ENCODE results near the gene CACNA1C.
"Not testable (repeated sequence)": the region's sequence is repeated elsewhere in the genome, so short reads cannot be mapped to it uniquely, and the experiment has no call there.

The CACNA1C gene

DNA sequence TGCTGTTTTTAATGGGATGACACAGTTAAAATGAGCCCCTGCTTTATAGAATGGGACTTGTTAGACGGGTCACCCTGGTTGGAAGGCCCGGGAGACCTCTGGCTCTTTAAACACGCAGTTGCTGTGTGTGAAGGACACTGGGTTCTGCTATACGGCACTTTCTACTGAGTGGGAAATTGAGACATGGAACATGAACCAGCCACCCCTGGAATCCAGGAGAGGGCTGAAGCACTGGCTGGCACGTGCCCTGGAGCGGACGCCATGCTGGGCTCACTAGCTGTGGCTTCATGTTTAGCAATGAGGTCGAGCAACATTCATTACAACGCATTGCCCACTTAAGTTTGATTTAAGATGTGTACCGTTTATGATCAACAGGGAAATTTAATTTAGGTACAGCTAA, 23.9 kb downstream of the CACNA1C start:
- no peak for DNase-seq

- DNase-seq = no peak
These were observed 27.8 kb downstream of the CACNA1C start for GRCh38 chr12:2080604-2081003.

DNA sequence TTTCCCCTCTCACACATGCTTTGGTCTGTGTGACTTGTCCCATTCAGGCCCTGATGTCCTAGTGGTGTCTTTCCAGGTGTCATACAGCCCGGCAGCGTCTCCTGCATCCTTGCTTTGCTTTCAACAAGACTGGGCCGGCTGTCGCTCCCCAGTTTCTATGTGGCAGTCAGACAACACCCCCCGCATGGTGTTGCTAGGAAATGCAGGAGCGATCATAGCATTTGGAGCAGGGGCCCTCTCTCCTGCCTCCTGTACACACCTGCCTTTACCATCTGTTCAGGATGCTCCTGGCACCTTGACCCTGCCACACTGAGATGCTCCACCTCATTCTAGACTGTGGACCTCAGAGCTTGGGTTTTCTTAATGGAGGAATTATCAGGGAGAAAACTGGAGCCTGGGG, 29.5 kb downstream of the CACNA1C start:
- DNase-seq = no peak

DNA sequence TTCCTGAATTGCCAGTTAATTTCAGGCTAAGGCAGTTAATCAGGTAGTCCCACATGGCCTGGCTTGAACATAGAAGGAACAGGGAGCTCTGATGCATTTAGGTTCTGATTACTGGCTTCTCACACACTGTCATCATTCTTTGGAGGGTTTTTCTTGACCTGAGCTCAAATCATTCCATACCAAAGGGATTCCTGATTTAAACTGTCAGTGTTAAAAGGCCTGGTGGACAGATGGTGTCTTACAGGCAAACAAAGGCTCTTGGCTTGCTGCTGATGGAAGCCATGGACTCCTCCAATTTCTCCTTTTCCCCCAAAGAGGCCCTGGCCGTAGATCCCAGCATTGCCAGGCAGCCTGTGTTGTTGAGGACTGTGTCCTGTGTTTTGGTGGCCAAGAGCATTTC, 30.2 kb downstream of the CACNA1C start:
- DNase-seq = no peak

DNA sequence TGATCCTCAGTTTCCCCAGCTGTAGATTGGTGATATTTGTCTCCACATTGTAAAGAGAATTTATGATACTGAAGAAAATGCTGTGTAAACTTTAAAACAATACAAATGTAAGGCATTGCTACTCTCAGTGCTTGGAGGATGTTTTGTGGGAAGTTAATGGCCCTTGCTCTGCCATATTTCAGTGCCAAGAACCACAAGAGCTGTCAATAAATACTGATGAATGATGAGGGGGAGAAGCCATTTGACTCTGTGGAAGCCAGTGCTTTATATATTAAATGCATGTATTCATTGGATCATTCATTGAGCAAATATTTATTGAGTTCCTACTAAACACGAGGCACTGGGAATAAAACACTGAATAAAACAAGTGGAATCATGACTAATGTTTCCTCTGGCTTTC, 30.8 kb downstream of the CACNA1C start:
- no peak for DNase-seq

- no peak for DNase-seq
These were observed 31.9 kb downstream of the CACNA1C start for GRCh38 chr12:2084553-2085296.

DNA sequence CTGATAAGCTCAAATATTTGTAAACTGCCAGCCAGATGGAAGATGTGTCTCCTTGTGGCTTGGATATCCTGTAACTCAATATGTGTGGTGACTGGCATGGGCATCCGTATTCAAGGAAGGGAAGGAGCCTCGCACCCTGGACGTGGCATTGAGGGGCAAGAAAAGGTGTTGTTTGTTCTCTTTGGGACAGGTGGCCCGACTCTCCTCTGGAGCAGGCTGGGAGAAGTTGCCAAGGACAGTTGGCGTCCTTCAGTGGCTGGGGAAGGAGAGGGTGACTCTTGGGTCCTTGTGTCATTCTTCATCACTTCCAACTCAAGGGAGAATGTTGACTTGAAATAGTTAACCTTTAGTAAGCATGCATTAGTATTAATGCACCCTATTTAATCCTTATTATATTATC, 39.6 kb downstream of the CACNA1C start:
- DNase-seq = no peak

DNA sequence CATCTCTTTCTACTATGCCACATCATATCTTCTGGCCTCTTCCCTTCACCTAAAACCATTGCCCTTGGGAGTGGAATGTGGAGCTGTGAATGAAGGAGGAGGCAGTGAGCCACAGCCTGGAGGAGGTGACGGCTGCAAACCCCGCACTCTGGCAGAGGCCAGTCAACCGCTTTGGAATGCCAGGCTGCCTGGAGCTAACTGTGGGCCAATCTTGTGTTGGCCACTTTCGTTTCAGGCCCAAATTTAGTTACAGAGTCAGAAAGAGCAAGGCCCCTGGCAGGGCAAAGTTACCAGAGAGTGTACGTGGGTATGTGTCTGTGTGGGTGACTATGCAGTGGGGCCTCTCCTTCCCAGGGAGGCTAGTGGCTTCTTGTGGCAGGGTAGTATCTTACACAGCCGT, 40.1 kb downstream of the CACNA1C start:
- DNase-seq = no peak

- peak; percentile 43 for DNase-seq
These were observed 41.8 kb downstream of the CACNA1C start for GRCh38 chr12:2094597-2094996.

DNA sequence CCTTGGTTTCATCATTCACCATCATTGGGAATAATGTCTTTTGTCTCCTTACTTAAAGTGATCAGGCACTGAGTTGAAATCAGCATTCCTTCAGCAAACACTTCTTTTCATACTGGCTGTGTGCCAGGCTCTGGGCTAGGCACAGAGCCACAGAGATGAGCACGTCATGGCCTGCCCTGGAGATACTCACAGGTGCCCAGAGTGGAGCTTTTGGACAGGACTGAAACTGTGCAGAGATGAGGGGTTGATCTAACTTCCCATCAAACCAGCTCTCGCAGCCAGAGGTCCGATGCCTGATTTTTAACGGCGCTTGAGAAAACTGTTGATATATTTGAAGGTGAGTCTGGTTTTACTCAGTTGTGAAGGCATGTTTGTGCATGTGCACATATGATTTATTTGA, 43.1 kb downstream of the CACNA1C start:
- DNase-seq = no peak

DNA sequence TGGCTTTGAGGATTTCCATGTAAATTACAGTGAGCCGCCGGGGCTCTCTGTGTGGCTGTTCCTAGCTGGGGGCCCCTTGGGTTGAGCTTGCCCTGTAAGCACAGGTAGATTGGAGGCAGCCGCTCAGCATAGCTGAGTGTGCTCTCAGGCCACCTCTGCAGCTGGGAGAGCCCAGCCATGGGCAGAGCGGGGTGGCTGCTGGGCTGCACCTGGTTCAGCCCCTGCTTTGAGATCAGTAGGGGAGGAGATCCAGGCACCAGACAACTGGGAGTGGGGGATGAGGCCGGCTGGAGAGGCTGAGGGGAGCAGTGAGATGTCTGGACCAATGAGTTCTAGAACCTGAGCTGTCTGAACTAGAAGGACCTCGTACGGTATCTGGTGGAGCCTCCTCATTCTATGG, 44.8 kb downstream of the CACNA1C start:
- no peak for DNase-seq

DNA sequence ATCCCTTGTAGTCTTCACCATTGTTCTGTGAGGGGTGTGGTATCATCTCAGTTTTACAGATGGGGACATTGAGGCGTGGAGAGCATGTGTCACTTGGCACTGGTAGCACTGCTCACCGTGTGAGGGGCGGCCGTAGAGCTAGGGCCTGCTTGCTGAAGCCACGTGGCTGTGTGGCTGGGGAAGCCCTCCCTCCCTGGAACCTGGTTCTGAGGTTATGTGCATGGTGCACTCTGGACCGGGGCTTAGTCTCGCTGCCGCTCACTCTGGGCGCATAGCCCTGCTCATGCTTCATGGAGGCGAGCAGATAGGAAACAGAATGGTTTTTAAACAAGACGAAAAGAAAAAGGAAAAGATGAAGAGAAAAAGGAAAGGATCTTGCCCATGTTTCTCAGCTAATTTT, 46.1 kb downstream of the CACNA1C start:
- DNase-seq = no peak

DNA sequence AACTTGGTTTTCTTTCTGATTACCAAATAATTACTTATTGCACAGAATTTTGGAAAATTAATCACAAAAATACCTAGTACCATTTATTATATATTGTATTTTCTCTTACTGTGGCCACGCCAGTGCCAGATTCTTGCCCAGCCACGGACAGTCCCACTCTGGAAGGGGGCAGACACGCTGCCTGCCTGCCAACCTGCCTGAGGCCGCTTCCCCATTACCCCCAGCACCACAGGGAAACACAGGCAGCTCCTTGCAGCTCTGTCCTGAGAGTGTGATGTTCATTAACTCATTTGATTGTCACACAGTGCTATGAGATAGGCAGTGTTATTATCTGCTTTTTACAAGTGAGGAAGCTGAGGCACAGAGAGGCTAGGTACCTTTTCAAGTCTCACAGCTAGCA, 46.8 kb downstream of the CACNA1C start:
- DNase-seq = no peak

DNA sequence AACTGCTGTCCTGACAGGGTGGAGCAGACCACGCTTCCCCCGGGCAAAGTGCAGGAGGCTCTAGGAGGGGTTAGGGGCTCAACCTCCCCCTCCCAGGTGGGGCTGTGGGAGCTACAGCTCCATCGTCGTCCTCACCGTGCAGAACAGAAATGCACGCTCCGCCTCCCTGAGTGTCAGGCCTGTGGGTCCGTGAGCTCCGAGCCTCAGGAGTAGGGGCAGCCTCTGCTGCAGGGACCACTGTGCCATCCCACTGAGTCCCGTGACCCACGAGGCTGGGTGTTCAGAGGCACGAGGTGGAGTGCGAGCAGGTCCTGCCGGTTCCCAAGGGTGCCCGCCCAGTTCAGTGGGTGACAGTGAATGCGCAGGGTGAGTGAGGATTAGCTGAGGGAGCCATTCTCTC, 48.6 kb downstream of the CACNA1C start:
- no peak for DNase-seq

GRCh38 chr12:2101771-2102170, 49.0 kb downstream of the CACNA1C start:
- no peak for DNase-seq

DNA sequence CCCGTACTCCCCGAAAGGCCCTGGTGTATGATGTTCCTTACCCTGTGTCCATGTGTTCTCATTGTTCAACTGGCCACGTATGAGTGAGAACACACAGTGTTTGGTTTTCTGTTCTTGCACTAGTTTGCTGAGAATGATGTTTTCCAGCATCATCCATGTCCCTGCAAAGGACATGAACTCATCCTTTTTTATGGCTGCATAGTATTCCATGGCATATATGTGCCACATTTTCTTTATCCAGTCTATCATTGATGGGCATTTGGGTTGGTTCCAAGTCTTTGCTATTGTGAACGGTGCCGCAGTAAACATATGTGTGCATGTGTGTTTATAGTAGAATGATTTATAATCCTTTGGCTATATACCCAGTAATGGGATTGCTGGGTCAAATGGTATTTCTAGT, 49.9 kb downstream of the CACNA1C start:
- DNase-seq = not testable (repeated sequence)

- not testable (repeated sequence) for DNase-seq
These were observed 52.6 kb downstream of the CACNA1C start for GRCh38 chr12:2105387-2105786.

DNA sequence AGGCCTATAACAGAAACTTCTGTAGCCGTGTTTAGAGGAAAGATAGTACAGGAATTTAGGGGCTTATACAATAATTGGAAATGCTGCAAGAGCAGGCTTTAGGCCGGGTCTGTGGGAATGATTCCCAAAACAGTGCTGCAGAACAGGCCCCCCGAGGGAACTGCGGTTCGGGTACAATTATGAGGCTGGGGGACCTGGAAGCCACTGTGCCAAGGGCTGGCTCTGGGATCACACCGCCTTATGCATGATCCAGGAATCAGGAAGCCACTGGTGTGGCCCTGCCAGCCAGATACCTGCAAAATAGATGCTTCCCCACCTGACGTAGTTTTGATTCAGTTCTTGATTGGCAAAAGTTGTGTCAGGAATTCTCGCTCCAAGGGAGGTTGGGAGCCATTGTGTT, 55.4 kb downstream of the CACNA1C start:
- DNase-seq = no peak

DNA sequence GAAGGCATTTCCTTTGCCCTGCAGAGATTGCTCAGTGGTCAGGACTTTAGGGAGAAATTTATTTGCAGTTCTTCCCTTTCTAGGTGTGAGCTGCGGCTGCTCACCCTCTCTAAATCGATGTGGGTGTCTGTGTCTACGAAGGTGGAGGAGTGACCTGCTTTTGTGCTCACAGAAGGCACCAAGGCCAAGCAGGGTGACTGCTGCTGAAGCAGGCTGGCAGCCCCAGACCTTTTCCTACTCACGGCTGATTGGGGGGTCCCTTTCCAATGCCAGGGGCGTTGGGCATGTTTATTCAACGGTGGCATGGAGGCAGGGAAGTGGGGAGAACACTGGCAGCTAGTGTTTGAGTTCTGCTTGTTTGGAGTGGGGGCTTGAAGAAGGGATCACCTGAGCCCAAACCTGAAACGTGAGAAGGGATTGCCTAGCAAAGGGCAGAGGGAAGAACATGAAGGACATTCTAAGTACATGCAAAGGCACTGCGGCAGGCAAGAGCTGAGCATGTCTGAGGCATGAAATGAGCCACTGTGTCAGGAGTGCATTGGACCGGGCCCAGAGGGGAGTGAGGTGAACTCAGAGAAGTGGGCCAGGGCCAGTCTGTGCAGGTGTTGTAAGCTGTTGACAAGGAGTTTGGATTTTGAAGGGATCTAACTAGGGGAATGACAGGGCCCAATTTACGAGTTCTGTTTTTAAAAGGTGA, 56.3 kb downstream of the CACNA1C start:
- no peak for DNase-seq

- DNase-seq = no peak
These were observed 57.3 kb downstream of the CACNA1C start for GRCh38 chr12:2110127-2110526.

GRCh38 chr12:2110849-2111566, 58.2 kb downstream of the CACNA1C start:
- no peak for DNase-seq

- DNase-seq = no peak
These were observed 59.0 kb downstream of the CACNA1C start for GRCh38 chr12:2111826-2112225.

DNA sequence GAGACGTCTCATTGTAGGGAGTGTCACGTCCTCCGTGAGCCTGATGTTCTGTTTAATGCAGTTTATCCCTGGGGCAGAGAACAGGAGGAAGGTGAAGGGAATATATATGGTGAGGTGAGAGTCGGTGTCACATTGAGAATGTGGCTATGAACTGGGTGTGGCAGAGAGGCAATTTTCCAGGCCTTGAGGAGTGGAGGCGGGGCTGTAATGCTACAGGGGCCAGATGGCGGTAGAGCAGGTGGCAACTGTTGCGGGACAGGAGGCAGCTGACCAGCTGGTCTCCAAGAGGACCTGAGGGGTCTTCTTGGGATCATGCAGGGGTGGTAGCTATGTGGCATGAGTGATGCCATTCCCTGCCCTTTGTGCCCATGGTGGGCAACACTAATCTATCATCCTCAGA, 59.6 kb downstream of the CACNA1C start:
- DNase-seq = no peak
